Astrocyte (in vitro differentiated cells and primary cell): ENCODE results near the gene RFX1. TPM values are rescaled to one million over a fixed set of nuclear protein-coding genes. Genes with fewer than 3 reads are reported as not detected.

ENCODE experiments used
- DNase-seq: peaks from one replicate; pipeline ENCODE4 v3.0.0-alpha.2; 2010; ENCODE audit warnings: low read depth
- FAIRE-seq: peaks from 2 replicates; lab custom pipeline; 2011; peaks lifted over from hg19 to GRCh38; lab: Jason Lieb, UNC
- H2AFZ ChIP-seq: 2 replicates; pipeline ENCODE4 v1.6.0; 2012; ENCODE audit warnings: low read depth, low read length, inconsistent platforms
- H3K27ac ChIP-seq: 2 replicates; pipeline ENCODE4 v1.5.1; 2011; ENCODE audit warnings: low read depth, low read length, inconsistent platforms
- H3K27me3 ChIP-seq: 2 replicates; pipeline ENCODE4 v1.6.0; 2011; ENCODE audit warnings: low read length, inconsistent platforms; ENCODE audit not compliant: insufficient read depth
- H3K36me3 ChIP-seq: 2 replicates; pipeline ENCODE4 v1.5.1; 2011; ENCODE audit warnings: low read length, inconsistent platforms; ENCODE audit not compliant: insufficient read depth
- H3K4me1 ChIP-seq: 2 replicates; pipeline ENCODE4 v1.5.1; 2011; ENCODE audit warnings: low read length, inconsistent platforms; ENCODE audit not compliant: insufficient read depth
- H3K4me2 ChIP-seq: 2 replicates; pipeline ENCODE4 v1.6.0; 2012; ENCODE audit warnings: low read length, inconsistent platforms
- H3K4me3 ChIP-seq: 2 replicates; pipeline ENCODE4 v1.5.1; 2011; ENCODE audit warnings: low read depth, mild to moderate bottlenecking, low read length, inconsistent platforms; ENCODE audit not compliant: insufficient read depth
- H3K79me2 ChIP-seq: 2 replicates; pipeline ENCODE4 v1.6.0; 2012; ENCODE audit warnings: mild to moderate bottlenecking, low read length, inconsistent platforms; ENCODE audit not compliant: insufficient read depth
- H3K9ac ChIP-seq: 2 replicates; pipeline ENCODE4 v1.6.0; 2012; ENCODE audit warnings: mild to moderate bottlenecking, low read length, inconsistent platforms
- H3K9me3 ChIP-seq: 2 replicates; pipeline ENCODE4 v1.5.1; 2012; ENCODE audit warnings: low read depth, mild to moderate bottlenecking, low read length, inconsistent platforms; ENCODE audit not compliant: insufficient read depth
- H4K20me1 ChIP-seq: 2 replicates; pipeline ENCODE4 v1.6.0; 2012; ENCODE audit warnings: low read length, inconsistent platforms; ENCODE audit not compliant: insufficient read depth
- H3K27ac Mint-ChIP-seq: one replicate; pipeline ENCODE4 v1.8.0; 2021; ENCODE audit warnings: mild to moderate bottlenecking, mixed read lengths; ENCODE audit not compliant: unreplicated experiment
- H3K27me3 Mint-ChIP-seq: one replicate; pipeline ENCODE4 v1.8.0; 2021; ENCODE audit warnings: low read depth, mixed read lengths; ENCODE audit not compliant: unreplicated experiment
- H3K36me3 Mint-ChIP-seq: one replicate; pipeline ENCODE4 v1.8.0; 2021; ENCODE audit warnings: low read depth, mixed read lengths; ENCODE audit not compliant: unreplicated experiment
- H3K4me1 Mint-ChIP-seq: one replicate; pipeline ENCODE4 v1.8.0; 2021; ENCODE audit warnings: low read depth, mixed read lengths; ENCODE audit not compliant: unreplicated experiment
- H3K4me3 Mint-ChIP-seq: one replicate; pipeline ENCODE4 v1.8.0; 2021; ENCODE audit warnings: mild to moderate bottlenecking, moderate library complexity, mixed read lengths; ENCODE audit not compliant: unreplicated experiment
- H3K9me3 Mint-ChIP-seq: one replicate; pipeline ENCODE4 v1.8.0; 2021; ENCODE audit warnings: mild to moderate bottlenecking, mixed read lengths; ENCODE audit not compliant: unreplicated experiment
- CTCF ChIP-seq: IDR thresholded peaks from 2 replicates; pipeline ENCODE4 v1.5.1; 2011; ENCODE audit warnings: low read depth, mild to moderate bottlenecking, inconsistent platforms, low read length, moderate library complexity; ENCODE audit not compliant: insufficient read depth
- EZH2 ChIP-seq: IDR thresholded peaks from 2 replicates; pipeline ENCODE4 v1.6.1; 2012; ENCODE audit warnings: mild to moderate bottlenecking, low read length, inconsistent platforms; ENCODE audit not compliant: insufficient read depth
- total RNA-seq: library from RNA; stranded (reverse); gene quantifications from 2 replicates; pipeline ENCODE4 v1.2.1, GENCODE V29; 2021

Gene RFX1
- total RNA-seq, 1 donor from 2014 or later: 11.8 TPM

DNA sequence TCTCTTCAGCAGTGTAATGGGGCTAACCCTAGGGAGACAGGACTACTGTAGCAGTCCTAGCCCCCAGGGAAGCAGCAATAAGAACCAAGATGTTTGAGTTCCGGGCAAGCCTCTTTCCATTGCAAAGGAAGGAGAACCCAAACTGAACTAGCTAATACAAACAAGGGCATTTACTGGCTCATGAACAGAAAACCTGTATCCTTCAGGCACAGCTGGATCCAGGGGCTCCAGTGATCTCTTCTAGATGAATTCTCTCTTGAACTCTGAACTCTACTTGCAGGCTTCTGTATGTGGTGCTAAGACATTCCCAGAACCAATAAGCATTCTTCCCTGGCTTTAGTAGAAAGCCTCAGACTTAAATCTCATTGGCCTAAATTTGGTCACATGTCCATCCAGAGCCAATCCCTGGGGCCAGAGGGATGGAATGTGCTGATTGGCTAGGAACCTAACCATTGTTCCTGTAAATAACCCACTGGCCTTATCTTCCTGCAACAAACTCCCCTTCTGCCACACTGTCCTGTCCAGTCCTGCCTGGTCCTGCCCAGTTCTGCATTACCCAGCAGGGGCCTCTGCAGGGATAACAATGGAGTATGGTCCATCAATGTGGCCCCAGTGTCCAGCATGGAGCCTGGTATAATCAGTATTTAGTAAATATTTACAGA, 64.0 kb downstream of the RFX1 start:
- H3K27ac ChIP-seq: no peak overlapping the region
- H3K4me3 ChIP-seq: no peak overlapping the region
- TF ChIP-seq CTCF: no peak
- no peak for TF ChIP-seq EZH2
- FAIRE-seq (no peak), DNase-seq (no peak)
- H3K4me3 Mint-ChIP-seq: no peak overlapping the region
- H3K27me3 Mint-ChIP-seq: peaks cover 4% of the 10 kb centered on the region
- H4K20me1 ChIP-seq: no peaks in the 10 kb centered on the region
- H3K4me2 ChIP-seq: no peak overlapping the region
- H3K27ac Mint-ChIP-seq: no peak overlapping the region
- H3K36me3 Mint-ChIP-seq: no peaks in the 10 kb centered on the region
- H3K4me1 ChIP-seq: peaks cover 9% of the 10 kb centered on the region
- peaks cover 4% of the 10 kb centered on the region for H3K9me3 Mint-ChIP-seq
- H3K9ac ChIP-seq: no peak overlapping the region
- H3K79me2 ChIP-seq: no peaks in the 10 kb centered on the region
- peaks cover 2% of the 10 kb centered on the region for H3K4me1 Mint-ChIP-seq
- H3K27me3 ChIP-seq: peaks cover 3% of the 10 kb centered on the region
- H3K36me3 ChIP-seq: no peaks in the 10 kb centered on the region
- no peaks in the 10 kb centered on the region for H3K9me3 ChIP-seq
- H2AFZ ChIP-seq: no peak overlapping the region

- H3K36me3 Mint-ChIP-seq: no peaks in the 10 kb centered on the region
- Histone ChIP-seq H3K4me2 (peak within 1 kb of the TSS; percentile 79), H3K9ac (no peak within 1 kb of the TSS), H3K27me3 (peaks cover 8% of the 10 kb centered on the region), H3K4me3 (peak within 1 kb of the TSS; percentile 29), H3K27ac (no peak within 1 kb of the TSS), H3K4me1 (peaks cover 9% of the 10 kb centered on the region), H3K9me3 (no peaks in the 10 kb centered on the region), H3K36me3 (no peaks in the 10 kb centered on the region), H4K20me1 (peaks cover 7% of the 10 kb centered on the region), H3K79me2 (no peaks in the 10 kb centered on the region), H2AFZ (peak within 1 kb of the TSS; percentile 36)
- DNase-seq: peak; percentile 78
- H3K27ac Mint-ChIP-seq: no peak within 1 kb of the TSS
- FAIRE-seq: no peak
- H3K4me3 Mint-ChIP-seq: no peak within 1 kb of the TSS
- TF ChIP-seq EZH2 (no peak), CTCF (no peak)
- H3K9me3 Mint-ChIP-seq: peaks cover 4% of the 10 kb centered on the region
- H3K4me1 Mint-ChIP-seq: peaks cover 2% of the 10 kb centered on the region
- H3K27me3 Mint-ChIP-seq: peaks cover 7% of the 10 kb centered on the region
These were observed 67.6 kb downstream of the RFX1 start, which contains the start of gene PODNL1 for GRCh38 chr19:13938301-13939064. Gene PODNL1 (minus strand): TSS chr19:13938417. CDS start chr19:13938181, 236 bp downstream.
